K562 (cell line): ENCODE data around the gene POP5. TPM values are rescaled to one million over a fixed set of nuclear protein-coding genes. Genes with fewer than 3 reads are reported as not detected.

Source experiments
- NBN ChIP-seq: fragments of 450-650 bp; IDR thresholded peaks from 2 replicates; pipeline ENCODE4 v1.6.1; 2016; ENCODE audit warnings: low read depth, mild to moderate bottlenecking
- TFAP4 ChIP-seq: sonication (generic); formaldehyde crosslinking; IDR thresholded peaks from 2 replicates; pipeline ENCODE4 v1.8.0; 2022; ENCODE audit warnings: missing genetic modification reagents, mild to moderate bottlenecking, moderate library complexity, borderline replicate concordance
- polyA plus RNA-seq, 8 experiments: library from polyadenylated mRNA; depleted of rRNA in 4 of 8; stranded (reverse) in 5 of 8; unstranded in 3 of 8; fragments of >200 nt; fragmentation: Nextera tagmentation in 2 of 8; fragmentation: Illumina TruSeq in 1 of 8; extraction: Ambion mirVana in 2 of 8; extraction: Trizol in 1 of 8; gene quantifications; 2 replicates each; pipeline versions ENCODE4 v1.2.1 to v1.2.3, GENCODE V29; 2011 to 2014; ENCODE audit warnings: inconsistent platforms in 1 of 8, missing spikeins in 1 of 8
- total RNA-seq, 7 experiments: library from RNA; depleted of rRNA in 6 of 7; stranded (reverse); fragments of >200 nt in 6 of 7; fragmentation: Illumina TruSeq in 2 of 7; extraction: Trizol in 2 of 7; gene quantifications; 2 replicates each; pipeline versions ENCODE4 v1.2.1 to v1.2.3, GENCODE V29; 2011 to 2021; ENCODE audit warnings: low replicate concordance in 1 of 7
- TF ChIP-seq, protein P1 (sequence below): fragments of 250-450 bp; sonication (Bioruptor Pico); IDR thresholded peaks from 2 replicates; pipeline ENCODE4 v1.4.0; 2020
- TF ChIP-seq, protein P2 (sequence below): fragments of 450-650 bp; IDR thresholded peaks from 2 replicates; pipeline ENCODE4 v1.6.1; 2016; ENCODE audit warnings: mild to moderate bottlenecking, moderate library complexity

Gene POP5
- total and polyA plus RNA-seq, 9 of the 15 experiments (the other 6 are each of a cell fraction or from before 2014, with no cell fraction given): 57.5 to 253 (median 73.8) TPM

- TF ChIP-seq TFAP4 (CRISPR knock-in tag) (peak; percentile 63), NBN (no peak)
- TF ChIP-seq, protein P1, sequence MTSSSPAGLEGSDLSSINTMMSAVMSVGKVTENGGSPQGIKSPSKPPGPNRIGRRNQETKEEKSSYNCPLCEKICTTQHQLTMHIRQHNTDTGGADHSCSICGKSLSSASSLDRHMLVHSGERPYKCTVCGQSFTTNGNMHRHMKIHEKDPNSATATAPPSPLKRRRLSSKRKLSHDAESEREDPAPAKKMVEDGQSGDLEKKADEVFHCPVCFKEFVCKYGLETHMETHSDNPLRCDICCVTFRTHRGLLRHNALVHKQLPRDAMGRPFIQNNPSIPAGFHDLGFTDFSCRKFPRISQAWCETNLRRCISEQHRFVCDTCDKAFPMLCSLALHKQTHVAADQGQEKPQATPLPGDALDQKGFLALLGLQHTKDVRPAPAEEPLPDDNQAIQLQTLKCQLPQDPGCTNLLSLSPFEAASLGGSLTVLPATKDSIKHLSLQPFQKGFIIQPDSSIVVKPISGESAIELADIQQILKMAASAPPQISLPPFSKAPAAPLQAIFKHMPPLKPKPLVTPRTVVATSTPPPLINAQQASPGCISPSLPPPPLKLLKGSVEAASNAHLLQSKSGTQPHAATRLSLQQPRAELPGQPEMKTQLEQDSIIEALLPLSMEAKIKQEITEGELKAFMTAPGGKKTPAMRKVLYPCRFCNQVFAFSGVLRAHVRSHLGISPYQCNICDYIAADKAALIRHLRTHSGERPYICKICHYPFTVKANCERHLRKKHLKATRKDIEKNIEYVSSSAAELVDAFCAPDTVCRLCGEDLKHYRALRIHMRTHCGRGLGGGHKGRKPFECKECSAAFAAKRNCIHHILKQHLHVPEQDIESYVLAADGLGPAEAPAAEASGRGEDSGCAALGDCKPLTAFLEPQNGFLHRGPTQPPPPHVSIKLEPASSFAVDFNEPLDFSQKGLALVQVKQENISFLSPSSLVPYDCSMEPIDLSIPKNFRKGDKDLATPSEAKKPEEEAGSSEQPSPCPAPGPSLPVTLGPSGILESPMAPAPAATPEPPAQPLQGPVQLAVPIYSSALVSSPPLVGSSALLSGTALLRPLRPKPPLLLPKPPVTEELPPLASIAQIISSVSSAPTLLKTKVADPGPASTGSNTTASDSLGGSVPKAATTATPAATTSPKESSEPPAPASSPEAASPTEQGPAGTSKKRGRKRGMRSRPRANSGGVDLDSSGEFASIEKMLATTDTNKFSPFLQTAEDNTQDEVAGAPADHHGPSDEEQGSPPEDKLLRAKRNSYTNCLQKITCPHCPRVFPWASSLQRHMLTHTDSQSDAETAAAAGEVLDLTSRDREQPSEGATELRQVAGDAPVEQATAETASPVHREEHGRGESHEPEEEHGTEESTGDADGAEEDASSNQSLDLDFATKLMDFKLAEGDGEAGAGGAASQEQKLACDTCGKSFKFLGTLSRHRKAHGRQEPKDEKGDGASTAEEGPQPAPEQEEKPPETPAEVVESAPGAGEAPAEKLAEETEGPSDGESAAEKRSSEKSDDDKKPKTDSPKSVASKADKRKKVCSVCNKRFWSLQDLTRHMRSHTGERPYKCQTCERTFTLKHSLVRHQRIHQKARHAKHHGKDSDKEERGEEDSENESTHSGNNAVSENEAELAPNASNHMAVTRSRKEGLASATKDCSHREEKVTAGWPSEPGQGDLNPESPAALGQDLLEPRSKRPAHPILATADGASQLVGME (CRISPR knock-in tag): no peak
- TF ChIP-seq, protein P2, sequence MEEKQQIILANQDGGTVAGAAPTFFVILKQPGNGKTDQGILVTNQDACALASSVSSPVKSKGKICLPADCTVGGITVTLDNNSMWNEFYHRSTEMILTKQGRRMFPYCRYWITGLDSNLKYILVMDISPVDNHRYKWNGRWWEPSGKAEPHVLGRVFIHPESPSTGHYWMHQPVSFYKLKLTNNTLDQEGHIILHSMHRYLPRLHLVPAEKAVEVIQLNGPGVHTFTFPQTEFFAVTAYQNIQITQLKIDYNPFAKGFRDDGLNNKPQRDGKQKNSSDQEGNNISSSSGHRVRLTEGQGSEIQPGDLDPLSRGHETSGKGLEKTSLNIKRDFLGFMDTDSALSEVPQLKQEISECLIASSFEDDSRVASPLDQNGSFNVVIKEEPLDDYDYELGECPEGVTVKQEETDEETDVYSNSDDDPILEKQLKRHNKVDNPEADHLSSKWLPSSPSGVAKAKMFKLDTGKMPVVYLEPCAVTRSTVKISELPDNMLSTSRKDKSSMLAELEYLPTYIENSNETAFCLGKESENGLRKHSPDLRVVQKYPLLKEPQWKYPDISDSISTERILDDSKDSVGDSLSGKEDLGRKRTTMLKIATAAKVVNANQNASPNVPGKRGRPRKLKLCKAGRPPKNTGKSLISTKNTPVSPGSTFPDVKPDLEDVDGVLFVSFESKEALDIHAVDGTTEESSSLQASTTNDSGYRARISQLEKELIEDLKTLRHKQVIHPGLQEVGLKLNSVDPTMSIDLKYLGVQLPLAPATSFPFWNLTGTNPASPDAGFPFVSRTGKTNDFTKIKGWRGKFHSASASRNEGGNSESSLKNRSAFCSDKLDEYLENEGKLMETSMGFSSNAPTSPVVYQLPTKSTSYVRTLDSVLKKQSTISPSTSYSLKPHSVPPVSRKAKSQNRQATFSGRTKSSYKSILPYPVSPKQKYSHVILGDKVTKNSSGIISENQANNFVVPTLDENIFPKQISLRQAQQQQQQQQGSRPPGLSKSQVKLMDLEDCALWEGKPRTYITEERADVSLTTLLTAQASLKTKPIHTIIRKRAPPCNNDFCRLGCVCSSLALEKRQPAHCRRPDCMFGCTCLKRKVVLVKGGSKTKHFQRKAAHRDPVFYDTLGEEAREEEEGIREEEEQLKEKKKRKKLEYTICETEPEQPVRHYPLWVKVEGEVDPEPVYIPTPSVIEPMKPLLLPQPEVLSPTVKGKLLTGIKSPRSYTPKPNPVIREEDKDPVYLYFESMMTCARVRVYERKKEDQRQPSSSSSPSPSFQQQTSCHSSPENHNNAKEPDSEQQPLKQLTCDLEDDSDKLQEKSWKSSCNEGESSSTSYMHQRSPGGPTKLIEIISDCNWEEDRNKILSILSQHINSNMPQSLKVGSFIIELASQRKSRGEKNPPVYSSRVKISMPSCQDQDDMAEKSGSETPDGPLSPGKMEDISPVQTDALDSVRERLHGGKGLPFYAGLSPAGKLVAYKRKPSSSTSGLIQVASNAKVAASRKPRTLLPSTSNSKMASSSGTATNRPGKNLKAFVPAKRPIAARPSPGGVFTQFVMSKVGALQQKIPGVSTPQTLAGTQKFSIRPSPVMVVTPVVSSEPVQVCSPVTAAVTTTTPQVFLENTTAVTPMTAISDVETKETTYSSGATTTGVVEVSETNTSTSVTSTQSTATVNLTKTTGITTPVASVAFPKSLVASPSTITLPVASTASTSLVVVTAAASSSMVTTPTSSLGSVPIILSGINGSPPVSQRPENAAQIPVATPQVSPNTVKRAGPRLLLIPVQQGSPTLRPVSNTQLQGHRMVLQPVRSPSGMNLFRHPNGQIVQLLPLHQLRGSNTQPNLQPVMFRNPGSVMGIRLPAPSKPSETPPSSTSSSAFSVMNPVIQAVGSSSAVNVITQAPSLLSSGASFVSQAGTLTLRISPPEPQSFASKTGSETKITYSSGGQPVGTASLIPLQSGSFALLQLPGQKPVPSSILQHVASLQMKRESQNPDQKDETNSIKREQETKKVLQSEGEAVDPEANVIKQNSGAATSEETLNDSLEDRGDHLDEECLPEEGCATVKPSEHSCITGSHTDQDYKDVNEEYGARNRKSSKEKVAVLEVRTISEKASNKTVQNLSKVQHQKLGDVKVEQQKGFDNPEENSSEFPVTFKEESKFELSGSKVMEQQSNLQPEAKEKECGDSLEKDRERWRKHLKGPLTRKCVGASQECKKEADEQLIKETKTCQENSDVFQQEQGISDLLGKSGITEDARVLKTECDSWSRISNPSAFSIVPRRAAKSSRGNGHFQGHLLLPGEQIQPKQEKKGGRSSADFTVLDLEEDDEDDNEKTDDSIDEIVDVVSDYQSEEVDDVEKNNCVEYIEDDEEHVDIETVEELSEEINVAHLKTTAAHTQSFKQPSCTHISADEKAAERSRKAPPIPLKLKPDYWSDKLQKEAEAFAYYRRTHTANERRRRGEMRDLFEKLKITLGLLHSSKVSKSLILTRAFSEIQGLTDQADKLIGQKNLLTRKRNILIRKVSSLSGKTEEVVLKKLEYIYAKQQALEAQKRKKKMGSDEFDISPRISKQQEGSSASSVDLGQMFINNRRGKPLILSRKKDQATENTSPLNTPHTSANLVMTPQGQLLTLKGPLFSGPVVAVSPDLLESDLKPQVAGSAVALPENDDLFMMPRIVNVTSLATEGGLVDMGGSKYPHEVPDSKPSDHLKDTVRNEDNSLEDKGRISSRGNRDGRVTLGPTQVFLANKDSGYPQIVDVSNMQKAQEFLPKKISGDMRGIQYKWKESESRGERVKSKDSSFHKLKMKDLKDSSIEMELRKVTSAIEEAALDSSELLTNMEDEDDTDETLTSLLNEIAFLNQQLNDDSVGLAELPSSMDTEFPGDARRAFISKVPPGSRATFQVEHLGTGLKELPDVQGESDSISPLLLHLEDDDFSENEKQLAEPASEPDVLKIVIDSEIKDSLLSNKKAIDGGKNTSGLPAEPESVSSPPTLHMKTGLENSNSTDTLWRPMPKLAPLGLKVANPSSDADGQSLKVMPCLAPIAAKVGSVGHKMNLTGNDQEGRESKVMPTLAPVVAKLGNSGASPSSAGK: peak; percentile 94
Measured at GRCh38 chr12:120625557-120626419, 44.6 kb upstream of the POP5 start (continued).
